ENCODE measurements around the gene NPFFR1.

DNA sequence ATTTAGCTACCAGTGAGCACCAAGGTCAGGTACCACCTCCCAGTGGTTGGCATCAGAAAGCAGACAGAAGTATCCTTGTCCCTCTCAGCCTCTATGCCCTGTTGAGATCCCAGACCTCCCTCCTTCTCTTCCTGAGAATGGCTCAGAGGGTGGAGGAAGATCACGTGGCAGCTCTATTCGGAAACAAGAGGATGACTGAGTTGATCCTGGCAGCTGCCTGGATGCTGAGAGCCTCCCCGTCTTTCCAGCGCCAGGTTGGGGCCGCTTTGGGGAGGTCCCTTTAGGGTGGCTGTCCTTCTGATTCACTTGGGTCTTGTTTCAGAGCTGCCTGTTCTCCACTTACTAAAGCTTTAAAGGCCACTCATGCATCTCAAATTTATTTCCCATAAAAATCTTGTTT, 36.9 kb upstream of the NPFFR1 start:
- TF ChIP-seq, protein P1, sequence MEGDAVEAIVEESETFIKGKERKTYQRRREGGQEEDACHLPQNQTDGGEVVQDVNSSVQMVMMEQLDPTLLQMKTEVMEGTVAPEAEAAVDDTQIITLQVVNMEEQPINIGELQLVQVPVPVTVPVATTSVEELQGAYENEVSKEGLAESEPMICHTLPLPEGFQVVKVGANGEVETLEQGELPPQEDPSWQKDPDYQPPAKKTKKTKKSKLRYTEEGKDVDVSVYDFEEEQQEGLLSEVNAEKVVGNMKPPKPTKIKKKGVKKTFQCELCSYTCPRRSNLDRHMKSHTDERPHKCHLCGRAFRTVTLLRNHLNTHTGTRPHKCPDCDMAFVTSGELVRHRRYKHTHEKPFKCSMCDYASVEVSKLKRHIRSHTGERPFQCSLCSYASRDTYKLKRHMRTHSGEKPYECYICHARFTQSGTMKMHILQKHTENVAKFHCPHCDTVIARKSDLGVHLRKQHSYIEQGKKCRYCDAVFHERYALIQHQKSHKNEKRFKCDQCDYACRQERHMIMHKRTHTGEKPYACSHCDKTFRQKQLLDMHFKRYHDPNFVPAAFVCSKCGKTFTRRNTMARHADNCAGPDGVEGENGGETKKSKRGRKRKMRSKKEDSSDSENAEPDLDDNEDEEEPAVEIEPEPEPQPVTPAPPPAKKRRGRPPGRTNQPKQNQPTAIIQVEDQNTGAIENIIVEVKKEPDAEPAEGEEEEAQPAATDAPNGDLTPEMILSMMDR (IDR thresholded peaks at IDR 0.05): no peak
- no peak for TF ChIP-seq POLR2A (IDR thresholded peaks at IDR 0.05)

All from lower leg skin (tissue), 3 donors.